Glomerular visceral epithelial cell (primary cell): ENCODE results near the gene FRMPD1.
"Not testable (repeated sequence)": the region's sequence is repeated elsewhere in the genome, so short reads cannot be mapped to it uniquely, and the experiment has no call there.

ENCODE experiments used
- DNase-seq: peaks from one replicate; pipeline ENCODE4 v3.0.0-alpha.2; 2016; ENCODE audit errors: extremely low spot score

Gene FRMPD1, protein sequence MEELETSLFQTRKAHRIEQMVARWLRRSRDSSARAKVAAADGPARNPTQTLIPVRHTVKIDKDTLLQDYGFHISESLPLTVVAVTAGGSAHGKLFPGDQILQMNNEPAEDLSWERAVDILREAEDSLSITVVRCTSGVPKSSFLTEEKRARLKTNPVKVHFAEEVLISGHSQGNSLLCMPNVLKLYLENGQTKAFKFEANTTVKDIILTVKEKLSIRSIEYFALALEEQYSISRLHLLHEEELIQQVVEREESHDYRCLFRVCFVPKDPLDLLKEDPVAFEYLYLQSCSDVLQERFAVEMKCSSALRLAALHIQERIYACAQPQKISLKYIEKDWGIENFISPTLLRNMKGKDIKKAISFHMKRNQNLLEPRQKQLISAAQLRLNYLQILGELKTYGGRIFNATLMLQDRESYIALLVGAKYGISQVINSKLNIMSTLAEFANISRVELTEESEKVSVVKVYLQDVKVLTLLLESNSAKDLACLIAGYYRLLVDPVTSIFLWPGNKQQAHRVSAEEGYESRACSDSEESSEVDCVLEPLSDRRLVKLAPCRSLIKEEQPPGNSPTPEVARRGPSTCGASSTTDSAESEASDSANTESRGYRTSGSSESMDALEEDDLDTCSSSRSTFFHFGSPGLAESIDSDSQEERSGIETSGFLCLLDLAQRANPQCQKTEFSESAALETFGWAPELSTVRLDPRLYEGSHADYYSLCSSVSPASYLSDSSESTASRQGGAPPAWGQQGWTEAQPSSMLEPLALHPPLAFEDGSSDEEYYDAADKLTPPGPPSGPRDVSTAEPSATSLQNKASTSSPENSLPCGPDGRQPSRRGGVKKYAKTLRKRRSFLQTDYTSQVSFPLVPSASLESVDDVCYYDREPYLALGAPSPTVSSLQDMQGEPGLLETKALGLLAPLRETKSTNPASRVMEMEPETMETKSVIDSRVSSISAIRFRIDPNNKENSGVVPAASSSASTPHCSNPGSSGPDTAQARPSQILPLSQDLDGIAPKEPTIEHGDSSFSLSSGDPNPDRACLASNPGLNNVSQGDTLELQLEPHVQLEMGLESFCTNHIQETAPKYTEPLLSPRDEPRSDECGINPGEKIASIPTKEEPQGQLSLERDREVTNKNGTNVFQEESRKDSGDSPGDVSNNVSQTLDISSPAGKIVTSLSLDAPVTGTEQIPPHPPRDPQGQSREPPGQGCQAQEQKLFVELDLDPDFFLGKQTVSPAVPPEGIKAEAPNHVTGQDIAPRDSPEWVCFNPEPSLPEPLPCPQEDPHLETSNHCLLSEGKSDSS (N-terminal part only)

DNA sequence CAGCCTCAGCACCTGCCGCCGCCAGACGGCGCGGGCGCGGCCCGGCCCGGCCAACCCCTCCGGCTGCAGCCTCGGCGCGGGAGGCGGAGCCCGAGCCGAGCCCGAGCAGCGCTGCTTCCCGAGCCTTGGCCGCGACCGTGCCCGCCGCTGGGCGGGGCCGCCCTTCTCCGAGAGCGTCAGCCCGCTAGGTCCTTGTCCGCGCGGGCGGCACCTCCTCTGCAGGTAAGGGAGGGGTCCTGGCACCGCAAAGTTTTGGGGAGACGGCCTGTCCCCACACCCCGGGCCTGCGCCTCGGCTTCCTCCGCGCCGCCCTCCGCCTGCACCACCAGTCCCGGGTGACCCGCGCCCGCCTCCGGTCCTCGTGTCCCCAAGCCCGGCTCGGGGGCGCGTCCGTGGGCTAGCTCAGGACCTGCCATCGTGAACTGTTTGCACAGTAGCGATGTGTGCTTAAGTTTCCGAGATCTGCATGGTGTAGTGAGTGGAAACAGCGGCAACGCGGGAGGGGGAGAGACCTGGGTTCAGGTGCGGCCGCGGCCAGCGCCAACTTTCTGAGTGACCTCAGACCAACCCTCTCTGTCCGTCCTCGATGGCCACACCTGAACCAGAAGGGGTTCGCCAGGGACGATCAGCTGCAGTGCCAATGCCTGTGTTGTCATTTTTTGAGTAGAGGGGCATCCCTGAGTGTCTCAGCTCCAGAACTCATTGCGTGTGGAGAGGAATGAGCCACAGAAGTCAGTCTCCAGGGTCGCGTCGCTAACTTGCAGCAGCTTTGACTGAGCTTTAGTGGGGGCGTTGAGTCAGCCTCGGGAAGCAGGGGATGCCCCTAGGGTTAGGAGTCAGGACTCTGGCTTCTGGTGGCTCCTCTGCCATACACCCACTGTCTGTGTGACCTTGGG lies at the start of gene FRMPD1:
FRMPD1 (plus strand) TSS at position 82 of the 896 bp plus-strand sequence. CDS start 41,688 bp downstream, outside the sequence.
- DNase-seq, result peak; percentile 57

DNA sequence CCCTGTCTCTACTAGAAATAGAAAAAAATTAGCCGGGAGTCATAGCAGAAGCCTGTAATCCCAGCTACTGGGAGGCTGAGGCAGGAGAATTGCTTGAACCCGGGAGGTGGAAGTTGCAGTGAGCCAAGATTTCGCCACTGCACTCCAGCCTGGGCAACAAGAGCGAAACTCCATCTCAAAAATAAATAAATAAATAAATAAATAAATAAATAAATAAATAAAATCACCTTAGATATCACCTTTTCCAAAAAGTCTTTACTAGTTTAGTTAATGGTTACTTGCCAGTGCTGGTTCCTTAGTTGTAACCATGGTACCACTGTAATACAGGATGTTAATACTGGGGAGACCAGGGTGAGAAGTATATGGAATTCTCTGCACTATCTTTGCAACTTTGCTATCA lies 48.7 kb upstream of the FRMPD1 start:
- DNase-seq, result not testable (repeated sequence)

DNA sequence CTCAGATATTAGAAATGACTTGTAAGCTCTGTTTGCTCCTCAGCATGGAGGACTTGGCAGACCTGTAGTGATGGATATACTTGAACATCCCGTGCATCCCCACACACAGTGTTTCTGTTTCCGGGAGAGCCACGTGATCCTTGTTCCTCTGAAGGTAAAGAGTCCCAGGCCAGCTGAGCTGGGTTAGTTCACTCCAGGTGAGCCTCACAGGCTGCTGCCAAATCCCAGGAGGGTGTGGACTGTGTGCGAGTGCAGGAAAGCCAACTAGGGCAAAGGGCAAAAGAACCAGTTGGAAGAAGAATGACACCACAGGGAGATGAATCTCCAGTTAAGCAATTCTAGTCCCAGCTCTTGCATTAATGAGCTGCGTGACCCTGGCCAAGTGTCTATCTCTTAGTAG lies 47.9 kb upstream of the FRMPD1 start:
- DNase-seq, result no peak

DNA sequence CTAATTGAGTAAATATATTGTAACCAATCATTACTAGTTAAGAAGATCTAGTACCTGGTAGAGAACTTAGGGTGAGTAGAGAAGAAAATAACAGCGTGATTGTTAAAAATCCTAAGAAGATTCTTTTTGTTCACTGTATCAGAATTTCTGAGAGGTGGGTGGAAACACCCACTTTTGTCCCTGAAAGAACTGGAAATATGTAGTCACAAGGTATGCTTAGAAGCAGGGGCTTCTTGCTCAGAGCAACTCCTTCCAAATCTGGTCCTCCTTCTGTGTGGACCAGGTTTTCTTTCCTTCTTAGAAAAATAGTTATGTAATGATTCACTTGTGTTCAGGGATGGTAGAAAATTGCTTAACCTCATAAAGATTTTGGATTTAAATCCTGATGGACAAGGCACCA lies 46.5 kb upstream of the FRMPD1 start:
- DNase-seq, result no peak

DNA sequence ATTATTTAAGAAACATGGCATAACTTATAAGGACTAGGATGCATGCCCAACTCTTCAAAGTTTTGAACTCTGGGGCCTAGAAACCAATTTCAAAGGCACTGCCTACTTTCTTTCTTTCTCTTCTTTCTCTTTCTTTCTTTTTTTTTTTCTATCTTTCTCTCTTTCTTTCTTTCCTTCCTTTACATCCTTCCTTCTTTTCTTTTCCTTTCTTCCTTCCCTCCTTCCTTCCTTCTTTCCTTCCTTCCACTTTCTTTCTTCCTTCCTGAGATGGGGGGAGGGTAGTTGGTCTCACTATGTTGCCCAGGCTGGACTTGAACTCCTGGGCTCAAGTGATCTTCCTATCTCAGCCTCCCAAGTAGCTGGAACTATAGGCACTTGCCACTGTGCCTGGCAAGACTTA lies 42.5 kb upstream of the FRMPD1 start:
- no peak for DNase-seq

DNA sequence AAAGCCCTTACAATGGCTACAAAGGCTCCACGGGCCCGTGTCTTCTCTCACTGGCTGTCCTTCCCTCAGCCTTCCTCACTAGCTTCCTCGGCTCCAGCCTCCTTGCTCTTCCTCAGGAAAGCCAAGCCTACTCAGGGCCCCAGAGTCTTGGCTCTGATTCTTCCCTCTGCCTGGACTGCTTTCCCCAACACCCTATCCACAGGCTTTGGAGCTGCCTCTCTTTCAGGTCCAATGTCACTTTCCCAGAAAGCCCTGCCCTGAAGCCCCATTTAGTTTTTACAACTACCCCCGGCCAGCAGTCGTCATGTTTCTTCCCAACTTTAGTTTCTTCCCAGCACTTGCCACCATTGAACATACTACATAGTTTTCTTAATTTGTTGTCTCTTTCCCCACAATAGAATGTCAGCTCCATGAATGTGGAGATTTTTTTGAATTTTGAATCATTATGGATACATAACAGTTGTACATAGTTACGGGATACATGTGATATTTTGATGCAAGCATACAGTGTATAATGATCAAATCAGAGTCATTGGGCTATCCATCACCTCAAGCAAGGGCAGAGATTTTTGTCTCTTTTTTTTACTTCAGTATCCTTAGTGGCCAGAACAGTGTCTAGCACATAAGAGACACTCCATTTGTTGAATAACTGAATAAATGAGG lies 40.9 kb upstream of the FRMPD1 start:
- no peak for DNase-seq

DNA sequence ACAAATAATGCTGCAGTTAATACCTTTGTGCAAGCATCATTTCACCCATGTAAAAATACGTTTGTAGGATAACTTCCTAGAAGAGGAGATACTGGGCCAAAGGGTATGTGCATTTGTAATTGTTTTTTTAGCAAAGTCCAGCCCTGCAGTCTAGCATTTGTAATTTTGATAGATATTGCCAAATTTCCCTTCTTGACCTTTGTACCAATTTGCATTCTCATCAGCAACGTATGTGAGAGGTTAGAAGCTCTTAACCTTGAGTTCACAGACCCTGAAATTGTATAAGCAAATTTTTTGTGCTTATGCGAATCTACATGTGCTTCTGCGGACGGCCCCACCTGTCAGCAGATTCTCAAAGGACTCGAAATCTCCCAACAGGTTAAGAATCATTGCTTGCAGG lies 39.7 kb upstream of the FRMPD1 start:
- no peak for DNase-seq

DNA sequence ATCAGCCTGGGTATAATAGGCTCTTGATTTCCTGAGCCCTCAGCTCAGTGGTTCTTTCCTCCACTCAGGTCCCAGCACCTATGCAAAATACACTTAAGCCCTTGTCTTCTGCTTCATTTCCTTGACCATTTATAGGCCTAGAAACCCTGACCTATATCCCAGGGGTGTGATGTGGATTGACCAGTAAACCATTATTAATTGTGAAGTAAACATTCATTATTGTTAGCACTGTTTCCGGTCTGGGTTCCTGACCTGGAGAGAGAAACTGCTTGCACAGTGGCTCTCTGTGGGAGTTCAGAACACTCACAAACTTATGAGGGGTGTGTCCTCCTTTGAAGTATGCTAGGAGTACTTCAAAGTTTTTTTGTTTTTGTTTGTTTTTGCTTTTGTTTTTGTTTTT lies 38.8 kb upstream of the FRMPD1 start:
- no peak for DNase-seq

DNA sequence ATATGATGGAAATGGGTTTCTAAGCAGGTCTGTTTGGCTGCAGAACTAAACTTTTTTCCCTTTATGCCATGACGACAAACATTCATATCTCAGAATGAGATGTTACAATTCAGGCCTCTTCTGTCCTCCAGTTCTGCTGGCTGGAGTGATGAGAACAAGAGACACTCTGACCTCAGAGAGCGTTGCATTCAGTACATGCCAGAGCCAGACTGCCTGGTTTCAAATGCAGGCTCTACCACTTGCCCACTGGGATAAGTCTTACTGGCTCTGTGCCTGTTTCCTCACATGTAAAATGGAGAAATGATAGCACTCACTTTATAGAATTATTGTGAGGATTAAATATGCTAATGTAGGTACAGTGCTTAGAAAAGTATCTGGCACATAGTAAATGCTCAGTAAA lies 33.6 kb upstream of the FRMPD1 start:
- no peak for DNase-seq

DNA sequence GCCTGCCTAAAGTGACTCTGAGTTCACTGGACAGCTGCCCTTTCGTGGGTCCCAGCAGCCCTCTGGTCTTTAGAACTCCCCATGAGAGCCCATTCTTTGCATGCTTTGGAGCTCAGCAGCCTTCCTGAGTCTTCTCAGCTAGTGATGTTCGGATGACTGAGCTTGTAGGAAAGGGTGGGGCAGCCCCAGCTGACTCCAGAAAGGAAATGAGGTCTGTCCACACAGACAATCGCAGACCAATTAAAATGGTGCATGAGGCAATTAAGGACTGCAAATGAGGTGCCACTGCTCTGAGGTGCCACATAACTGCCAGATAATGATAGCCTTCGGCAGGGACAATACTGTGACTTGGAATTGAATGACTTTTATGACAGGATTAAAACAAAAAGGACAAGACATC lies 32.9 kb upstream of the FRMPD1 start:
- DNase-seq, result peak; percentile 12

DNA sequence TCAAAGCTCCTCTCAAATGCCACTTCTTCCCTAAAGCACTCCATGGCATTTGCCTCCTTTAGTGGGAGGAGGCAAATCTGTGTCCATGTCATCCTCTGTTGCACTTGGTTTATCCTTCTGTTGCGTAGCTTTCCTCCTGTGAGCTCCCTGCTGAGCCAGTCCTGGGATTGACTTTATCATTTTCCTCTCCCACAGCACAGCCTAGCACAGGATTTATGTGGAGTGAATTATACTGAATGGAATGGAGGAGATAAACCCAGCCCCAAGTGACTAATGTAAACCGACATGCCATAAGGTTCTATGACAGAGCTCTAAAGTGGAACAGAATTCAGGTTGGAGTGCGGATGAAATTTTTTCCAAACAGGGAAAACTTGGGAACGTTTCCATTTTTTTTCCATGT lies 31.9 kb upstream of the FRMPD1 start:
- DNase-seq, result no peak

DNA sequence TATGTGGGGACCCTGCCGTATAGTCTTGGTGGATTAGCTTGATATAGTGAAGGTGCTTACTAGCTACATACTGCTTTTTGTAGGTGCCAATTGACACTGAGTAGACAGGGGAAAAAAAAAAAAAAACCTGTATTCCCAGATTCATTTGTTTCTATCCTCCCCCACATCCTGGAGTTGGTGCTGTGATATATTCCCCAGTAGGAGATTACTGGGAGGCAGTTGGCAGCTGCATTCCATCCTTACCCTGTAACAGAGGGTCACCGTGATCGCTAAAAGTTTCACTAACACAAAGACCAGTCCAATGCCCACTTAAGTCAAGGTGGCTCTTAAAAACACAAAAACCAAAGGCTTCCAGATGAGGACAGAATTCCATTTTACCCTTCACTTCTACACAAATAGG lies 30.9 kb upstream of the FRMPD1 start:
- DNase-seq, result no peak

DNA sequence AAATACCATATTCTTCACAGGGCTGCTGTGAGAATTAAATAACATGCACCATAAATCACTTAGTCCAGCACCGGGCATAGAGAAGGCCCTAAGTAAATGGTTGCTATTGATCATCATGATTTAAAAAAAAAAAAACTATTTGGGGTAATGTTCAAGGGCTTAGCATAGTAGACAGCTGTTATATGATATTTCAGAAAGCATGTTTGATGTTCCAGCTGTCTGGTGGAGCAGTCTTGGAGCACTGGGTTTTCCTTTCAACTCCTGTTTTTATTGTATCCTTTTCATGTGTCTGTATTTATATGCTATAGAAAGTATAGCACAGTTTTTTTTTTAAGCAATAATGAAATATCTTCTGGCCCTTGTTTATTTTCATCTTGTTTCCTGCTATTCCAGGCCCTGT lies 30.4 kb upstream of the FRMPD1 start:
- DNase-seq, result no peak

DNA sequence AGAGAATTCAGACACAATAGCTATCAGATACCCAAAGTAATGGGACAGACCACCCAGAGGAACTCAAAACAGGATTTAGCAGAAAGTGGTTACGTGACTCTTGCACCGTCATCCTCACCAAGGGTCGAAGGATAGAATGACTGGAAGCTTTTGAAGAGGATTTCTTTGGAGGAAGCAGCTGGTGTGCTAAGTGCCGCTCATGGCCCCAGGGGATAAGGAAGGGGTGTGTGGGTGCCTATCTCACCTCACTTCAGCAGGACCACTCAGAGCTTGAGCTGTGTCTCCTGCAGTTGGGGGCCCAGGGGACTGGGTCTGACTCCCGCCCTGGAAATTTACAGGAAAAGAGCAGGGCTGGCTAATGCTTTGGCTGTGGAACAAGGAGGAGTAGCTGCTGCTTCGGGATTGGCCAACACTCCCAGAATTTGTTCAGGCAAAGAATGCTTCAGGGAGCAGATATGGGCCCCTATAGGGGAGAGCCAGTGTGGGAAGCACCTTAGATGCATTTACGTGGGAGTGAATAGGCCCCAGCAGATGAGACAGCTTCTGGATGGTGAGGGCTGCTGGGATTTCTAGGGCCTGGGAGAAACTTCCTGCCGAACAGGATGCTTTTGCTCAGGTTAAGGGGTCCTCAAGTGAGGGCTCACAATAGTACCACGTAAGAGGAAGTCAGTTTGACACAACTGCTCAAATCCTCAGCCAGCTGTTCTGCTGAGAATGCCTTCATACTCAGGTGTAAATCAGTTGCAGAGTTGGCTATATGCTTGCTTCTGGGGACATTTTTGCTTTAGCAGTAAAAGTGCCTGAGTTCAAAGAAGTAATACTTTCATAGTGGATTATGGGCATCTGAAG lies 29.3 kb upstream of the FRMPD1 start:
- no peak for DNase-seq

DNA sequence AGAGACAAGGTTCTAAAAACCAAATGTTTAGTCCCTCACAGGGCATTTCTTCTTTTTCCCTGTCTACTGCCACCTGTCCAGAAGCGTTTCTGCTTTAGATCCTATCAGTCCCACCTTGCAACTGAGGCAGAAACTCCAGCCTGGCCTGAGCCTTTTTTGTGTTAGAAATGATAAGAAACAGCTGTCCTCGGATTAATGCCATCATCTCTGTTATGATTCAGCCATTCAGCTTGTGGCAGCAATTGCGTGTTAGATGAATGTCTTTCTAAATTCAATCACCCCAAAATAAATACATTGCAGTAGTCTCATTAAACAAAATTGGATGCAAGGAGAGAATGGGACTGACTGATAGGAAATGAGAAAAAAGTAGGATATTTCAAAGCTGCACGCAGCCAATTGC lies 28.3 kb upstream of the FRMPD1 start:
- no peak for DNase-seq

DNA sequence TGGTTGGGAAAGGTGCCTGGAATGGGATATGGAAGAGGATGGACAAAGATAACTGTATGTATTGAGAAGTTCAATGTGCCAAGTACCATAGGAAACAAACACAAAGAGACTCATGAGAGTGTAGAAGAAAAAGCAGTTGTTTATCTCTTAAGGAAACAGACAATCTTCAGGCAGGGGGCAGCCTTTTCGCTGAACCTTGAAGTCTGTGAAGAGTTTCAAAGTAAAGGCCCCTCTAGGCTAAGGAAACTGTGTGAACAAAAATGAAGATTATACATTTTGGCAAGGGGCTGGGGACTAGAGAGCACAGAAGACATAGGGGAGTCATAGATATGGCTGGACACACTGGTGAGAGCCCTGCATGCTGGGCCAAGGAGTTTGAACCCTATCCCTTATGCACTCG lies 27.5 kb upstream of the FRMPD1 start:
- DNase-seq, result no peak

DNA sequence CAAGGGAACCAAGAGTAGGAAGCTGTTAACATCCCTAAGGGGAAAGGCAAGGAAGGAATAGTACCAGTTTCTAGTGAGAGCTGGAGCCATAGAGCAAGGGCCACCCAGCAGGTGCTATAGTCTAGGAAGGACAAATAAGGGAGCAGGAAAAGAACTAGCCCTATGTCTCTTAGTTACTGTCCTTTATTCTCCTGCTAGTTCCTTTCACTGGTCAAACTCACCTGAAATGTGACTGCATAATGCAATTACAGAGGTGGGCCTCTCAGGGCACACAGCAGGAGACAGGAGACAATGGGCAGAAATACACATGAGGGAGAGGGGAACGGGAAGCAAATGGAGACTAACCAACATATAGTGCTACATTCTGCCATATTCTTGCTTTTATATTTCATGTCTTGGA lies 26.7 kb upstream of the FRMPD1 start:
- no peak for DNase-seq

DNA sequence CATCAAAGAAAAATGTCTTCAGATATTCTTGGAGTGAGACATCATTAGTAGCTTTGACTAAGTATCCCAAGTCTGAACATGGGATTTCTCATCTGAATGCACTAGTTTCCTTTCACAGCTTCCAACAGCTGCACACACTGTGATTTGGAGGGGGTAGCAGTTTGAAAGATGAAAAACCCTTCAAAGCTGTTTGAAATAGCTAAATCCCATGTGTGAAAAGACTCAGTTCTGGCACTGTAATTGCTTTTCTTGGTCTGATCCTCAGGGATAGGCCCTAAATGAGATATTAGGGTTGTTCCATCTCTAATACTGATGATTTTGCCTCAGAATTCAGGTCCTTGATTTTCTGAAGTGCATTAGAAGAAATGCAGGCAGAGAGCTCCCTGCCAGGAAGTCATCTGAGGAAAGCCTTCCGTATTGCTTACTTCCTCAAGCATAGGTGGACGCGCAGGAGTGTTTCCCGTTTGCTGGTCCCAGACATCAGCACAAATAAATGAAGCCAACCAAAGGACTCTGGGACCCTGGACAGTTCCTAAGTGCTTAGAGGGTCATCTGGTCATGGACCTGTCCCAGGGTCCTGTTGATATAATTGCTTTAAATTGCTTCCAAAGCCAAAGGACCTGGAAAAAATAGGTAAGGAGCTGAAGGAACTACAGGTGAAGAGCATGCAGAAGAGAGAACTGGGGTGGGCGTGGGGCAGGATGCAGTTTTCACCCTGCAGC lies 25.6 kb upstream of the FRMPD1 start:
- DNase-seq, result no peak

DNA sequence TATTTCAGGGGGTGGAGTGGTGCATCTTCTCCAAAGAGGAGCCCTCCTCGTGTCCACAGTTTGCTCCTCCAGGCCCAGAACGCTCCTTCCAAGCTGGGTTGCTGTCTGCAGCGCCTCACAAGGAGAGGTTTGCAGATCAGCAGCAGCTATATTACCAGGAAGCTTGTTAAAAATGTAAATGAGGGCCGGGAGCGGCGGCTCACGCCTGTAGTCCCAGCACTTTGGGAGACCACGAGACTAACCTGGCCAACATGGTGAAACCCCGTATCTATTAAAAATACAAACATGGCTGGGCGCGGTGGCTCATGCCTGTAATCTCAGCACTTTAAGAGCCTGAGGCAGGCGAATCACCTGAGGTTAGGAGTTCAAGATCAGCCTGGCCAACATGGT lies 25.0 kb upstream of the FRMPD1 start:
- DNase-seq, result no peak
